ENCODE results near the gene HTATIP2. TPM values are rescaled to one million over a fixed set of nuclear protein-coding genes. Genes with fewer than 3 reads are reported as not detected.
A peak's percentile ranks its signal among the peaks of the same experiment; 100 is the strongest.
"Not testable (repeated sequence)": the region's sequence is repeated elsewhere in the genome, so short reads cannot be mapped to it uniquely, and the experiment has no call there.

Gene HTATIP2
- total and polyA plus RNA-seq, 4 donors, result 16.5 to 93.6 (median 64.1) TPM

GRCh38 chr11:20376162-20376730 lies 12.7 kb downstream of the HTATIP2 start:
- no peak for DNase-seq (ENCODE audit: low spot score)
- 94% methylated on average over 3 of the region's 3 CpGs for WGBS
- H3K27me3 ChIP-seq (ENCODE audit: control insufficient read depth in 4 of 4, insufficient read depth in 4 of 4, low read length in 3 of 4), result no peaks in the 10 kb centered on the region
- no peak overlapping the region for H3K4me3 ChIP-seq (ENCODE audit: low read depth in 1 of 3, low read length in 3 of 3)
- no peak overlapping the region for H3K9ac ChIP-seq (ENCODE audit: low read depth in 1 of 2, low read length in 2 of 2)
- TF ChIP-seq NR2F2 (IDR thresholded peaks at IDR 0.05) (no peak), ATF3 (IDR thresholded peaks at IDR 0.05) (no peak), EGR1 (IDR thresholded peaks at IDR 0.05; ENCODE audit: low read depth in 2 of 2) (no peak), MAX (IDR thresholded peaks at IDR 0.05) (no peak)
- H3K36me3 ChIP-seq (ENCODE audit: control insufficient read depth in 4 of 4, insufficient read depth in 3 of 4, low read depth in 1 of 4, low read length in 3 of 4), result peaks cover 6 to 20% (median 19%) of the 10 kb centered on the region in 4 donors
- H3K4me1 ChIP-seq (ENCODE audit: control insufficient read depth in 4 of 4, insufficient read depth in 4 of 4, low read length in 3 of 4), result no peaks in the 10 kb centered on the region
- no peak overlapping the region for H3K27ac ChIP-seq (ENCODE audit: low read depth in 1 of 2, low read length in 2 of 2)
- H3K9me3 ChIP-seq (ENCODE audit: control insufficient read depth in 4 of 4, low read length in 3 of 4), result no peaks in the 10 kb centered on the region

- not testable (repeated sequence) for H3K9ac ChIP-seq (ENCODE audit: low read depth in 1 of 2, low read length in 2 of 2); H3K9me3 ChIP-seq (ENCODE audit: control insufficient read depth in 4 of 4, low read length in 3 of 4); H3K36me3 ChIP-seq (ENCODE audit: control insufficient read depth in 4 of 4, insufficient read depth in 3 of 4, low read depth in 1 of 4, low read length in 3 of 4); H3K27me3 ChIP-seq (ENCODE audit: control insufficient read depth in 4 of 4, insufficient read depth in 4 of 4, low read length in 3 of 4); DNase-seq (ENCODE audit: low spot score); H3K4me3 ChIP-seq (ENCODE audit: low read depth in 1 of 3, low read length in 3 of 3); H3K27ac ChIP-seq (ENCODE audit: low read depth in 1 of 2, low read length in 2 of 2)
- 85% methylated on average over 15 of the region's 15 CpGs for WGBS
- peaks cover 0 to 15% (median 3%) of the 10 kb centered on the region in 4 donors for H3K4me1 ChIP-seq (ENCODE audit: control insufficient read depth in 4 of 4, insufficient read depth in 4 of 4, low read length in 3 of 4)
Observed at GRCh38 chr11:20385996-20386395, 22.5 kb downstream of the HTATIP2 start.

GRCh38 chr11:20387261-20388095 lies 24.0 kb downstream of the HTATIP2 start, which contains the start of gene PRMT3:
Gene PRMT3, plus strand, starts transcription at chr11:20387716. Its CDS starts 31 bp downstream, at chr11:20387747.
- H3K27me3 ChIP-seq (ENCODE audit: control insufficient read depth in 4 of 4, insufficient read depth in 4 of 4, low read length in 3 of 4), result no peaks in the 10 kb centered on the region
- H3K4me3 ChIP-seq (ENCODE audit: low read depth in 1 of 3, low read length in 3 of 3), result peak within 1 kb of the TSS; percentile 77 to 85 (median 82)
- H3K9me3 ChIP-seq (ENCODE audit: control insufficient read depth in 4 of 4, low read length in 3 of 4), result no peaks in the 10 kb centered on the region
- peaks cover 0 to 15% (median 3%) of the 10 kb centered on the region in 4 donors for H3K4me1 ChIP-seq (ENCODE audit: control insufficient read depth in 4 of 4, insufficient read depth in 4 of 4, low read length in 3 of 4)
- WGBS, result under 1% methylated on average over 96 of the region's 96 CpGs
- TF ChIP-seq YY1 (IDR thresholded peaks at IDR 0.05) (peak; percentile 18), MAX (IDR thresholded peaks at IDR 0.05) (peak; percentile 18), RXRA (IDR thresholded peaks at IDR 0.05) (peak; percentile 25 to 59), TAF1 (conservative IDR thresholded peaks at IDR 0.05) (peak; percentile 18), HNF4G (IDR thresholded peaks at IDR 0.05) (no peak), FOXA1 (IDR thresholded peaks at IDR 0.05) (no peak), ZBTB33 (IDR thresholded peaks at IDR 0.05) (no peak), REST (IDR thresholded peaks at IDR 0.05) (peak; percentile 66), NR2F2 (IDR thresholded peaks at IDR 0.05) (no peak), SP1 (IDR thresholded peaks at IDR 0.05) (peak; percentile 55), CTCF (IDR thresholded peaks at IDR 0.05; ENCODE audit: low read depth, low read length, missing input control) (no peak), RAD21 (IDR thresholded peaks at IDR 0.05) (peak; percentile 74 to 78), FOXA2 (IDR thresholded peaks at IDR 0.05) (no peak), JUND (IDR thresholded peaks at IDR 0.05) (no peak), EGR1 (IDR thresholded peaks at IDR 0.05; ENCODE audit: low read depth in 2 of 2) (peak; percentile 31 to 43), ATF3 (IDR thresholded peaks at IDR 0.05) (no peak), HNF4A (conservative IDR thresholded peaks at IDR 0.05) (no peak), GABPA (IDR thresholded peaks at IDR 0.05 in 1 of 2, conservative IDR thresholded peaks at IDR 0.05 in 1 of 2) (peak in 1 of 2 donors; percentile 74)
- H3K36me3 ChIP-seq (ENCODE audit: control insufficient read depth in 4 of 4, insufficient read depth in 3 of 4, low read depth in 1 of 4, low read length in 3 of 4), result peaks cover 0 to 11% (median 6%) of the 10 kb centered on the region in 4 donors
- DNase-seq (ENCODE audit: low spot score), result peak; percentile 98
- peak within 1 kb of the TSS; percentile 80 to 93 for H3K9ac ChIP-seq (ENCODE audit: low read depth in 1 of 2, low read length in 2 of 2)
- H3K27ac ChIP-seq (ENCODE audit: low read depth in 1 of 2, low read length in 2 of 2), result peak within 1 kb of the TSS; percentile 85 to 86
